NCI-H187 (cell line): ENCODE data around the gene ADAM15.

ENCODE experiments used
- DNase-seq, 2 experiments: peaks; one replicate each; lab custom pipeline; 2025; lab: John Stamatoyannopoulos, UW

ADAM15 gene

DNA sequence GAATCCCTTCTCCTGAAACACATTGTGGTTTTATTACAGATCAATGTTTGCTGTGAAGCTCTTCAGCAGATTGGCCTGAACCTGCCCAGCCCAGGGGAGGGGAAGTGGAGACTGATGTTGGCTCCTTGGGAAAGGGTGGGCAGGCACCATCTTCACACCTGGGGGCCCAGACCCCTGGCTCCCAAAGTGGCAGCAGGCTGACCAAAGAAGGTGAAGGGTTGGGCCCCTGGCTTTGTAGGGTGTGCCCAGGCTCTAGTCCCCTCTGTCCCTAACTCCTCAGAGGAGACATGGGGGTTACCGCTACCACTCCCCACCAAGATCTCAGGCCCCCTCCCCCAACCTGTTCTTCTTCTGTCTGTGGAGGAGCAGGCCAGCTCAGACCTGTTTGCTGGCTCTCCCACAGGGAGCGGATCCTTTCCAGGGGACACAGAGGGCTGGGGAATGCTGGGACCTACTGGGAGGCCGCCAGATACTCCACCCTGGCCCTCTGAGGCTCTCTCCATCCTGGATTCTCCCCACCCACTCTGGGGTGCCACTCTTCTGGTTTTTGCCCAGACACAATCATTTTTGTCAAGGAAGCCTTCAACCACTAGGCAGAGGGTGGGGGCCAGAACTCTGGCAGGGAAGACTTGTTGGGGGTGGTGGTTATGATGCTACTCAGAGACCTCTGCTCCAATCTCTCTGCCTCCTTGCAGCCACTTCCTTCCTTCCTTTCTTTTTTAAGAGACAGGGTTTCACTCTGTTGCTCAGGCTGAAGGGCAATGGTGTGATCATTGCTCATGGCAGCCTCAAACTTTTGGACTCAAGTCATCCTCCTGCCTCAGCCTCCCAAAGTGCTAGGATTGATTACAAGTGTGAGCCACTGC lies 22.5 kb downstream of the ADAM15 start:
- no peak for DNase-seq

DNA sequence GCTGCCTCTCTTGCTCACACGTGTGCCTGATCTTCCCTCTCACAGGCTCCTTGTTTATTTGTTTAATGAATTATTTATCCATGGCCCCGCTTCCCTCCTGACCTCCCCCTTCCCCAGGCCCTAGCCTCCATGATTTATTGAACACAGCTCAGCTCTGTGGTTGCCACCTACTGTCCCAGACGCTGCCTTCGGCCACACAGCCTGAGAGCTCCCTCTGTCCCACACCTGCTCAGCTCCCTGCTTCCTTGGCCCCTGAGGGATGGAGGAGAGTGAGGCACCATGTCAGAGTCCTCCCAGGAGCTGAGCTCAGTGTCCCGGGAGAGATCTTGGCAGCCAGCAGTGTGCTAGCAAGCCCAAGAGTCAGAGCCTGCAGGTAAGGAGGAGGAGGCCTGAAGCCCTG lies 24.4 kb downstream of the ADAM15 start:
- DNase-seq = no peak

DNA sequence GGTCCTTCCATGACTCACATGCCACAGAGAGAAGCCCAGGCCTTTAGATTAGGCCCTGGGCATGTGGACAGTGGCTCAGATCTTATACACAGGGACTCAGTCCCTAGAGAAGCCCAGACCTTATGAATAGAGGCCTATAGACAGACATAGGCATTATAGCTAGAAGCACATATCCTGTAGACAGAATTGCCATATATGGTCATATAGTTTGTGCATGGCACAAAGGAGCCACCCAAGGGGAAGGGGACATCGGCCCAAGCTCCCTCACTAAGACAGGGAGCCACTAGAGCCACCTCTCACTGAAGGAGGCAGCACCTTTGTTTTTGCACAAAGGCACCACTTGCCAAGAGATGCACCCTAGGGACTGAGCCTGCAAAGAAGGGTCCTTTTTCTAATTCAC lies 25.3 kb downstream of the ADAM15 start:
- no peak for DNase-seq

DNA sequence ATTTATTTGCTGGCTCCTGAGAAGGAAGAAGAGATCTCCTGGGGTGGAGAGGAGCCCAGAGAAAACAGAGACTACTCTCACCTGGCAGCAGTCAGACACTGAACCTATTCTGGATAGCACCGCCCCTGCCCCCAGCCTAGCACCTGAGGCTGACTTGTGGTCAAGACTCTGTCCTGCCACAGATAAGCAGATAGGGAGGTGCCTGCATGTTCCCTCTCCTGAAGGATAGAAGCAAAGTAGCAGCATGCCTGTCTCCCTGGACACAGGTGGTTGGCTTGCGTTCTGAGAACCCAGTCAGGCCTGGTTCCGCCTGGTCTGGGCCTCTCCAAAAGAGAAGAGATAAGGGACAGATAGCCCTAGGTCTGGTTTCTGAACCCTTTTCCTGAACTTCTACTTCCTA lies 26.2 kb downstream of the ADAM15 start:
- peak in 1 of 2 experiments; percentile 21 for DNase-seq

DNA sequence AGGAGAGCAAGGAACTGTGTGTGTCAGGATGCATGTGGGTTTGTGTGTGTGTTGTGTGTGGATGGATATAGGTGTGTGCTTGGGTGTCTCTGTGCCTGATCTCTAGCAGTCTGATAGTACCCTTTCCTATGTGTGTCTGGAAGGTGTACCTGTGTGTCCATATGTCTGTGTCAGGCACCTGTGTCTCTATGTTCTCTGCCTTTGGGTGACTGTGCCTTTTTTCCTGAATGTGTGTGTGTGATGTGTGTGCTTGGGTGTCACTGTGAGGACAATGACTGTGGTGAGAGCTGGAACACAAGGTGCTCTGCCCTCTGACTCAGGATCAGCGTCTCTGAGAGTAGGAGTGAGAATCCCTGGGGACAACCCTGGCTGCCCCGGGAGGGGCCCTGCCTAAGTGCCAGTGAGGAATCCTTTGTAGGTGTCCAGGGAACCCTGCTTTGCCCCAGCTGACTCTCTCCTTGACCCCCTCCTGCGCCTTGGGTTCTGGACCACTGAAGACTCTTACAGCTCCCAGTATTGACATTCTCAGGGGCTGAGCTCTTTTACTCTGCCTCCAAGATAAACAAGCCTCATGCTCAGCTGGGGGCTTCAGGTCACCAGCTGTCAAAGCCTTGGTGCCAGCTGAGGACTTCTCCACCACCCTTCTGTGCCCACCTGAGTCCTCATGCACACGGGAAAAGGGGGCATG lies 26.8 kb downstream of the ADAM15 start:
- DNase-seq = no peak

DNA sequence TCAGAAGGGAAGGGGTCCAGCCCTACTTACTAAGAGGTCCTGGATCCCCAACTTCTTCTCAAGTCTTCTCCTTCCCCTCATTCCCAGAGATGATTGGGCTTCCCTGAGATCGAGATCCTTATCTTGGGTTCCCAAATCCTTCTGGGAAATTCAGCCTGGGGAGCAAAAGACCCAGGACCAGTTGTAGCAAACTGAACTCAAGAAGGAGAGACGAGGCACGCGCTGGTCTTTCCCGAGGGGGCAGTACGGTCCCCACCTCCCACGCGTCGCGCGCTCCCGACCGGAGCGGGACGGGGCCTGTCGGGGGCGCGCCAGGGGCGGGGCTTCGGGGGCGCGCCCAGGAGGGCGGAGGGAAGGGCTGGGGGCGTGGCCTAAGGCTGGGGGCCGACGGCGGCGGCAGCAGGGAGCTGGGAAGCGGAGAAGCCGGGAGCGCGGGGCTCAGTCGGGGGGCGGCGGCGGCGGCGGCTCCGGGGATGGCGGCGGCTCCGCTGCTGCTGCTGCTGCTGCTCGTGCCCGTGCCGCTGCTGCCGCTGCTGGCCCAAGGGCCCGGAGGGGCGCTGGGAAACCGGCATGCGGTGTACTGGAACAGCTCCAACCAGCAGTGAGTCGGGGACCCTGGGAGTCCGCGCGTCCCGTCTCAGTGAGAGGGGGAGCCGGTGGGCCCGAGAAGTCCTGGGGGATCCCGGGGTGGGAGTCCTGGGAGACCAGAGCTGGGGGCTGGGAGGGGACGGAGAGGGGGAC lies 27.5 kb downstream of the ADAM15 start, which contains the start of gene EFNA3:
EFNA3 (plus strand) TSS at position 369 of the 741 bp plus-strand sequence; CDS start at position 474, 105 bp downstream.
- peak; percentile 69 to 77 for DNase-seq

DNA sequence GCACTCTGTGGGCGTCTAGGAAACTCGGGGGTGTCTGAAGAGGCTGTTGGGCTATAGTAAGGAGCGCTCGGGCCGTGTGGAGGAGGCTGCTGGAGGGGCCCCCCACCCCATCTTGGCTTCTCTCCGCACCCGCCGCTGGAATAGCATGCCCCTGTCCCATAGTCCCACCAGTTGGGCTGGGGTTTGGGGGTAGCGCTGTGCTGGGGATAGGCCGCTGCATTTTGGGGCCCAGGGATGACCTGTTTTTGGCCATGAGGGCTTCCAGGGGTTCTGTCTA lies 28.0 kb downstream of the ADAM15 start:
- DNase-seq = no peak

DNA sequence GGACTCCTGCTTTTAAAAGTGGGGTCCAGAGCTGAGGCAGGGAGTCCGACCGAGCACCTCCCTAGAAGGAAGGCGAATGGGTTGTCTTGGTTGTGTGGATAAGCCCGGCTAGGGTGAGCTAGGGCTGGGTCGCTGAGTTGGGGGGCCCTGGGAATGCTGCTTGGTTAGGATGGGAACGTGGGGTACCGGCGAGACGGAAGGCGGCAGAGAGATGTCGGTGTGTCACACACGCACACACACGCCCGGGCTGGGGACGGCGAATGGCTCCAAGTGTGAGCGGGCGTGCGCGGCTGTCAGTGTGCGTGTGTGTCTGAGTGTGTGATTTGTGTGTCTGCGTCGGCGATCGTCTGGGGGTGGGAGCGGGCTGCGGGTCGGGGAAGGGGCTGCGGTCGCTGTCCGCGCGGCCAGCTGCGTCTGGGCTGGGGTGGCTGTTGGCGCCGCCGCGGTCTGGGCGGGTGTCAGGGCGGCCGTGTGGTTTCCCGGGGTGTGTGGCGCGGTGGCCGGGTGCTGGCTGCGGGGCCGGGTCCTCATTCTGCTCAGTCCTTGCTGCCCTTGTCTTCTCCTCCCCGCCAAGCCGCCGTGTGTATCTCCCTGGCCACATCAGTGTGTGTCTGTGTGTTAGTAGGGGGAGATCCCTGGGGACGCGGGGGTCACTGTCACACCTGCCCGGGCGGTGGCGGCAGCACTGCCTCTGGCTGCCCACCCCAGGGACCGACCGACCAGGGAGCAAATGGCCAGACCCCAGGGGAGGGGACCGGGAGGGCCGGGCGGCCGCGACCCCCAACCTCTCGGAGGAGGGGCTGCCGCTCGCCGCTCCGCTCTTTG lies 28.6 kb downstream of the ADAM15 start:
- DNase-seq = peak in 1 of 2 experiments; percentile 30

DNA sequence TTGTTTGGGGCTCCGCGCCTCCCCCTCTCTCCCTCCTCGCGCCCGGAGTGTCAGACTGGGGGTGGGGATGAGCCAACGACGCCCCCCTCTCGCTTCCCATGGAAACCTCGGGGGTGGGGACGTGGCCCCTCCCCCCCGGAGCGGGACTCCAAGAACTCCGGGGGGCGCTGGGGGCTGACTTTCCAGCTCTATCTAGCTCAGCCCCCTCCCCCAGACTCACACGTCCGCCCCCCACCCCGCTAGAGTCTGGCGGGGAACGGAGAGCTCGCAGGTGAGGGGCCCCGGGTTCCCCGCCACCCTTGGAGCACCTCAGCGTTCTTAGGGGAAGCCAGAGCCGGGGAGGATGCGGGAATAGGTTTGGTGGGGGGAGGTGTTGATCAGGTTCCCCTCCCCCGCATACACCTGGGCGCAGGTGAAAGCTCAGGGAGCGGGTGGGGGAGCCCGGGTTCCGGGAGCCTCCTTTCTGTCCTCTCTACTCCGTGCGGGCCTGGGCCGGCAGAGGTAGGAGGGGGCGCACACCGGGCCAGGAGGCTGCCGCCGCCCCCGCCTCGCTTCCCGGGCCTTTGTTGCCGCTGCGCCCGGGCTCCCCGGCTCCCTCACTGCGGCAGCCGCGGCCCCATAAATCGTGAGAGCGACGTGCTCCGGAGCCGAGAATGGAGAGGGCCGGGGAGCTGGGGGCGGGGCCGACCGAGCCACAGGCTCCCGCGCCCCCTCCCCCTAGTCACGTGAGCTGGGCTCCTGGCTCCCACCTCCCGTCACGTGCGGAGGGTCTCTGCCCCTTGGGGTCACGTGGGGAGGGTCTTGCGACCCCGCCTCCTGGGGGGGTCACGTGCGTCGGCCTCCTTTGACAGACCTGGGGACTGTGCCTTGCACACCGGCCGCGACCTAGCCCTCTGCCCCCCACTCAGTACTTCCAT lies 29.5 kb downstream of the ADAM15 start:
- DNase-seq = peak; percentile 89 to 91

DNA sequence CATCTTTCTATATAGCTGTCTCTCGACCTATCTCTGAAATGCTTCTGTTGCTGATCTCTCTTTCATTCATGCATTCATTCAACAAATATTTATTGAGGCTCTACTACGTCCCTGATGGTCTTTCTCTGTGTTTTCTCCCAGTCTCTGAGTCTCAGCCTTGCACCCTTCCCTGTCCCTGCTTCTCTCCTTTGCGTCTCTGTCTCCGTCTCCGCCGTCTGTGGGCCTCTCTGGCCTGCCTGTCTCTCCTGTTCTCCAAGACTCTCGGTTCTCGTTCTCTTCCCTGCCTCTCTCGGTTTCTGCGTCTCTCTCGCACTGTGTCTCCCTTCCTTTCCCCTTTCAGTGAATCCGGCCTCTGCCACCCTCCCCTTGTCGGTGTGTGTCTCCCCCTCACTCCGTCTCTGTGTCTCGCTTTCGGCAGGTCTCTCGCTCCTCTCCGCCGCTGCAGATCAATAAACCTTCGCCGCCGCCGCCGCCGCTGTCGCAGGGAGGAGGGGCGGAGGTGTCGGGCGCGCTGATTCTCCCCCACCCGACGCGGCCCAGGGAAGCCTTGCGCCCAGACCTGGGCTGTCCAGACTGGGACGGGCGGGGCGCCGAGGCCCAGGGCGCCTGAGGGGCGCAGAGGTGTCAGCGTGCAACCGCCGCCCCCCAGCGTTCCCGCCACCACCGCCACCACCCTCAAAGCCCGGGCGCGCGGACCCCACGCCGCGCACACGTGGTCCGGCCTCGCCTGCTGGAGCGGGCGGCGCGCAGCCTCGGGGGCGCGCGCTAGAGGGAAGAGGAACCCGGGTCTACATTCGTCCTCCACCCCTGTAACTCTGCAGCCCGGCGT lies 30.6 kb downstream of the ADAM15 start:
- no peak for DNase-seq

DNA sequence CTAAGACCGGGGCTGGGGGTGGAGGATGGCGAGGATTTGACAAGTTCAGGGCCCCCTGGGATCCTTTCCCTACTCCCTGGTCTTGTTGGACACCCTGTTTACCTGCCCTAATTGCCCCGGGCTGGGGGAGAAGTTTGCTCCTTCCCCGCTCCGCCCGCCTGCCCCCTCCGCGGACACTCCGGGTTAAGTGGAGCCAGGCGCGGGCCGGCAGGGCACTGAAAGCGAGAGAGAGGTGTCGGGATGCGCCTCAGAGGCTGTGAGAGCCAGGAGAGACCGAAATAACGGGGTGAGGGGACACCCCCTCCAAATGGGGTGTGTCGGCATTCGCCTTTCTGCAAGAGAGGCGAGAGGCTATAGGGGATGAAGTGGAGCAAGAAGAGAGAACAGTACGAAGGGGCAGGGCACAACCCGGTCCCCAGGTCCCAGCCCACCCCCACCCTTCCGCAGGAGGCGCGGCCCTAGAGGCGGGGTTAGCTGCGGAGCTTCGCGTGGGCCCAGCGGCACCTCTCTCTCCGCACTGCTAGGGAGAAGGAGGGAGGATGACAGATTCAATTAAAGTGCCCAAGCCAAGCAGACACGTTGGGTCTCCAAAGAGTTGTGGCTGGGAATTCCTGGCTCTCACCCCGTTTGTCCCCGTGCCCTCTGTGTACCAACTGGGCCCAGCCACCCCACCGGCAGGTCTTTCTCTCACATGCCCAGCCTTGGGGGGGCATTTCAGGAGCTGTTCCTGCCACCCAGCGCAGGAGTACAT lies 31.4 kb downstream of the ADAM15 start:
- DNase-seq = no peak

DNA sequence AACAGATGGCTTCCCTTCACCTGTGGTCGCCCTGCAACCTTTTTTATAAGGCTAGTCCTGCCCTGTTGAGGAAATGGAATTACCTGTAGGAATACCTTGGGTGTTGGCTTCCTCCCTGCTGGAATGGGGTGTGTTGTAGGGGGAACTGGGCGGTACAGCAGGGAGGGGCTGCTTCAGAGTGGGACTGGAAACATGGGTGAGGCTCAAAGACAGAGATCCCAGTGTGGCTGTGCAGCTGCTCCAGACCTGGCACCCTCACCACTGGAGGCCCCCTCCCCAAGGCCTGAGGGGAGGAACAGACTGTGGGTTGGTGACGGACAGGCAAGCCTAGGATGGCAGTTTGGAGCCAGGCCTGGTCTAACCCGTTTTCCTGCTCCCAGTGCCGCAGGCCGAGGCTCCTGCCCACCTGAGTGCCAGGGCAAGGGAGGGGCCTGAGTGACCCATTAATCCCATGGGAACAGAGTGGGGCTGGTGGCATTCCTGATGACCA lies 32.0 kb downstream of the ADAM15 start:
- DNase-seq = no peak

DNA sequence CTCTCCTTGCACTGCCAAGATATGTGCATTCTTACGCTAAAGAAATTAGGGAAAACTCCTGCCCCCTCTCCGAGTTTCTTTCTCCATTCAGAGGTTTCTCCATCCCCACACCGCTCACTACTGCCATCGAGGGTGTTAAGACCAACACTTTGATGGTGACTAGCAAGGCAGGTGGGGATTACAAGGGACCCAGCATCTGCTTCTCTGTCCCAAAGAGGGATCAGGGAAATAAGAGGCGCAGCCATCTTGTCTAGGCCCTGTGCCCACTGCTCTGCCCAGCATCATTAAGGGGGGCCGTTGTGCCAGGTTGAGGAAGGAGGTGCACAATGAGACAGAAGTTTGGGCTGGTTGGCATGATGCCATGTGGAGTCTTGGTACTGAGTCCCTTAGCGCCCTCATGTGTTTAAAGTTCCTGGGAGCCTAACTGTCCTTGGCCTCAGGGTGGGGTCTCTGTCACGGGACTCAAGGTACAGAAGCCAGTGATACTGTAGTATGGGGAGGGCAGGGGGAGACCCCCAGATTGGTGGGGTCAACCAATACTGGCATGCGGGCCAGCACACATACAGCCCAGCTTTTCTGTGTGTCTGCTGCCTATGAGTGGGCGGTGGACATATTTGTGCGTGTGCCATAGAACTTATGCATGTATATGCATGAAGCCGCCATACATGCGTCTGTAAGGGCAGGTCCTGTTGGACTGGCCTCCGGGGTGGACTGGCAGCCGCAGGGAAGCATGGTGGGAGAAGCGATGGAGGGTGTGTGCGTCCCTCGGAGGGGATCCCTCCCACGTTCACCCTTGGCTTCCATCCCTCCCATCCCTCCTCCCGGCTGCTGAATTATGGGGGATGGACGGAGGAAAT lies 33.0 kb downstream of the ADAM15 start:
- DNase-seq = no peak

DNA sequence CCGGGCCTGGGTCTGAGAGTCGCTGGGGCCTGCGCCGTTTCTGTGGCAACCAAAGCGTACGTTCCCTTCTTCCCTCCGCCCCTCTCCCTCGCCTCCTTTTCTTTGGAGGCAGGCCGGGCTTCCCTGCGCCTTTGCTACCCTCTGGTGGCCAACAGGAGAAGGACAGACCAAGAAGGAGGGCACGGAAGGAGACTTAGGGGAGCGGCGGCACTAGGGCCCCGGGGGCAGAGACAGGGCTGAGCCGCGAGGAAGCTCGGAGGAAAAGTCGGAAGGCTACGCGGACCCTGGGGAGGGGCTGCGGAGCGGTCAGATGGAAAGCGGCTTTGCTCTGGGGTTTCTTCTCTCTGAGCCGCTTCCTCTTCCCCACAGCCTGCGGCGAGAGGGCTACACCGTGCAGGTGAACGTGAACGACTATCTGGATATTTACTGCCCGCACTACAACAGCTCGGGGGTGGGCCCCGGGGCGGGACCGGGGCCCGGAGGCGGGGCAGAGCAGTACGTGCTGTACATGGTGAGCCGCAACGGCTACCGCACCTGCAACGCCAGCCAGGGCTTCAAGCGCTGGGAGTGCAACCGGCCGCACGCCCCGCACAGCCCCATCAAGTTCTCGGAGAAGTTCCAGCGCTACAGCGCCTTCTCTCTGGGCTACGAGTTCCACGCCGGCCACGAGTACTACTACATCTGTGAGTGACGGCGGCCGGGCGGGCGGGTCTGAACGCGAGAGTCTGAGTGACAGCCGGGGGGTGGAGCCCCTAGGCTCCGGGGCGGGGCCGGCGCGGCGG lies 33.8 kb downstream of the ADAM15 start:
- DNase-seq = peak; percentile 99

DNA sequence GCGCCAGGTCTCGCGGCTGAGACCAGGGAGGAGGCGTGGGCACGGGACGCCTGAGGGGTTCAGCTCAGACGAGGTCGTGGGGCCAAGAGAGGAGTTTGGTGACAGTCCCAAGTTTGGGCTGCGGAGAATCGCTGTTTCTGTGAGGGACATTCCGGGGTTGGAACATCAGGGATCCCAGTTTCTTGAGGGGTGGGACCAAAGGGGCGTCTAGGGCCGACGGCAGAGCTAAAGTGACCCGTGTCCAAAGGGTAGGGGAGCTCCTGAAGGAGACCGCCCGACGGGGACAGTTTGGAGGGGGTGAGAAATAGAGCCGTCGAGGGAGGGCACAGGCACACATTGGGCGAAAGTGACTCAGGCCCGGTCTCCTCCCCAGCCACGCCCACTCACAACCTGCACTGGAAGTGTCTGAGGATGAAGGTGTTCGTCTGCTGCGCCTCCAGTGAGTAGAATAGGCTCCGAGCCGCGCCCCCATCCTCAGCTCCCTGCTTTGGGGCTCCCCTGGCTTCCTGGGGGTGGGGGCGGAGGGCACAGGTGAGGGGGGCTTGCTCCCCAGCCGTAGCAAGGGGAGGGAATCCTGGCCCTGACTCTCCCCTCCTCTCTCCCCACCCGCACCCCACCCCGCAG lies 34.5 kb downstream of the ADAM15 start:
- no peak for DNase-seq

DNA sequence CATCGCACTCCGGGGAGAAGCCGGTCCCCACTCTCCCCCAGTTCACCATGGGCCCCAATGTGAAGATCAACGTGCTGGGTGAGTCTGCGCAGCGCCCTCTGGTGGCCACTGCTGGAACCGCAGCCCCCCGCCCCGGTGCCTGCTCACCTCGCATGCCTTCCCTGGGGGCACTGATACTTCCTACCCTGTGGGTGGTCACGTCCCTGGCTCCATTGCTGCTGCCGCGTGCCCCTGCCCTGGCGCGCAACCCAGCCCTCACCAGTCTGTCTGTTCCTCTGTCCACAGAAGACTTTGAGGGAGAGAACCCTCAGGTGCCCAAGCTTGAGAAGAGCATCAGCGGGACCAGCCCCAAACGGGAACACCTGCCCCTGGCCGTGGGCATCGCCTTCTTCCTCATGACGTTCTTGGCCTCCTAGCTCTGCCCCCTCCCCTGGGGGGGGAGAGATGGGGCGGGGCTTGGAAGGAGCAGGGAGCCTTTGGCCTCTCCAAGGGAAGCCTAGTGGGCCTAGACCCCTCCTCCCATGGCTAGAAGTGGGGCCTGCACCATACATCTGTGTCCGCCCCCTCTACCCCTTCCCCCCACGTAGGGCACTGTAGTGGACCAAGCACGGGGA lies 35.1 kb downstream of the ADAM15 start:
- DNase-seq = peak; percentile 38 to 52
